Cerebellar nuclear complex (tissue), 1 donor: Measurements from ENCODE around the gene BNC2.

Experiments used
- DNase-seq, 2 experiments: peaks; one replicate each; lab custom pipeline; 2025; lab: John Stamatoyannopoulos, UW

BNC2 gene

DNA sequence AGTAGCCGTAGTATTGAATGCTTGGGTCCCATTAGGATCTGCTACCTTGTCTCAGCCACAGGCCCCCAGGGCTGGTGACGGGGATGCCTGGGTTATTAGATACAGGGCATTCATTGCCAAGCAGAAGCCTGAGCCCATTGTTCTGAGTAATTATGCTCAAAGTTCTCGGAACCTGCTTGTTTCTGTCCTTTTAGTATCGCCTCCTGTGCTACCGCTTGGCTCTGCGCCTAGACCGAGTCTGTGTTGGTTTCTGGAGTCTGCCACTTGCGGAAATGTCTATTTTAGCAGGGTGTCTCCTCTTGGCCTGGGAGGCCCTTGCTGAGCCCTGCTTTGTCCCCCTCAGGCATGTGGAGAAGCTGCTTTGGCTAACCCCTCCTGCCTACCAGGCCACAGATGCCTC is 506.1 kb downstream of the BNC2 start:
- no peak for DNase-seq

- DNase-seq = no peak
Observed at GRCh38 chr9:16363916-16364315, 506.6 kb downstream of the BNC2 start.

- DNase-seq = no peak
Observed at GRCh38 chr9:16363073-16363781, 507.2 kb downstream of the BNC2 start.

DNA sequence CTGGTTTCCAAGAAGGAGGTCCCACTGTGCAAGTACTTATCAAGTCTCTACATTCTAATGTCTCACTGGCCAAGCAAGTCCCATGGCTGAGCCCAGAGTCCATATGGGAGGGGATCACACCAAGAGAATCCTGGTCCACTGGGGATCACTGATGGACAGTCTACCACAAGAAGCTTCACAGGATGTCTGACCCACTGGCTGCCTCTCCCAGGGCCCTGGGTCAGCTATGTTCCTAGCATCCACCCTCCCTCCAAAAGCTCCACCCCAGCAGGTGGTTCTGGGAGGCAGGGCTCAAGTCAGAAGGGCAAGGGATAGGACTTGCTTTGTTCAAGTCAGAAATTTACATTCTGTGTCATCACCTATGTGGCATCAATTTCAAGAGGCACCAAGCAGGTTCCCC is 508.5 kb downstream of the BNC2 start:
- no peak for DNase-seq

GRCh38 chr9:16361118-16361517 is 509.4 kb downstream of the BNC2 start:
- DNase-seq = no peak

GRCh38 chr9:16360247-16360646 is 510.2 kb downstream of the BNC2 start:
- no peak for DNase-seq
